ENCODE data around the gene CERS6.

CERS6 gene

GRCh38 chr2:168770796-168771195, 314.7 kb downstream of the CERS6 start:
- no peak overlapping the region for H3K4me3 ChIP-seq

DNA sequence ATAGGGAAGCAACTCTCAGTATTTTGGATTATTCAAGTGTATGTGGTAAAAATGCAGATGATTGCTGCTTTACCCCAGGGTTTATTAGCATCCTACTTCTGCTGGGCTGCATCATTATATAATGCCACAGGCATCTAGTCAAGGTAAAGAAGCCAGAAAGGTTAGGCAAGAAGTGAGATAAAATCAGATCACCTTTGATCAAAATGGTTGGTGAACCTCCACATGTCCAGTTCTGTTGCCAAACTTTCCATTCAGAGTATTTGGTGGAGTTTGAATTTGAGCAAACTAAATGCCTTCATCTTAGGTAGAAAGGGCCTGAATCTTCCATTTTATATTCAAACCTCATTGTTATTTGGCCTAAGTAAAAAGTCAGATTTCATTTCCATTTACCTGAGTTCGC, 316.6 kb downstream of the CERS6 start:
- Histone ChIP-seq H3K27ac (no peak overlapping the region), H3K4me3 (no peak overlapping the region), H3K9me3 (ENCODE audit: low read depth, low read length) (no peaks in the 10 kb centered on the region), H3K9ac (ENCODE audit: insufficient read length) (no peak overlapping the region), H3K36me3 (ENCODE audit: insufficient read depth, low read length) (no peaks in the 10 kb centered on the region)
- TF ChIP-seq FOXP2 (optimal IDR thresholded peaks at IDR 0.05; ENCODE audit: control extremely low read depth, extremely low read length, insufficient read depth) (no peak), POLR2AphosphoS5 (IDR thresholded peaks at IDR 0.05; ENCODE audit: borderline replicate concordance, low read depth, low read length) (no peak), EZH2 (IDR thresholded peaks at IDR 0.05) (no peak)
- no peak for DNase-seq (ENCODE audit: low read depth, low spot score)

More at GRCh38 chr2:168770796-168771195, 314.7 kb downstream of the CERS6 start:
- TF ChIP-seq EZH2 (IDR thresholded peaks at IDR 0.05) (no peak), POLR2AphosphoS5 (IDR thresholded peaks at IDR 0.05; ENCODE audit: borderline replicate concordance, low read depth, low read length) (no peak), FOXP2 (optimal IDR thresholded peaks at IDR 0.05; ENCODE audit: control extremely low read depth, extremely low read length, insufficient read depth) (no peak)
- no peak for DNase-seq (ENCODE audit: low read depth, low spot score)
- Histone ChIP-seq H3K9ac (ENCODE audit: insufficient read length) (no peak overlapping the region), H3K36me3 (ENCODE audit: insufficient read depth, low read length) (no peaks in the 10 kb centered on the region), H3K27ac (no peak overlapping the region), H3K9me3 (ENCODE audit: low read depth, low read length) (no peaks in the 10 kb centered on the region)

- no peaks in the 10 kb centered on the region for H3K36me3 ChIP-seq (ENCODE audit: insufficient read depth, low read length)
Measured at GRCh38 chr2:168773128-168773527, 317.1 kb downstream of the CERS6 start.

DNA sequence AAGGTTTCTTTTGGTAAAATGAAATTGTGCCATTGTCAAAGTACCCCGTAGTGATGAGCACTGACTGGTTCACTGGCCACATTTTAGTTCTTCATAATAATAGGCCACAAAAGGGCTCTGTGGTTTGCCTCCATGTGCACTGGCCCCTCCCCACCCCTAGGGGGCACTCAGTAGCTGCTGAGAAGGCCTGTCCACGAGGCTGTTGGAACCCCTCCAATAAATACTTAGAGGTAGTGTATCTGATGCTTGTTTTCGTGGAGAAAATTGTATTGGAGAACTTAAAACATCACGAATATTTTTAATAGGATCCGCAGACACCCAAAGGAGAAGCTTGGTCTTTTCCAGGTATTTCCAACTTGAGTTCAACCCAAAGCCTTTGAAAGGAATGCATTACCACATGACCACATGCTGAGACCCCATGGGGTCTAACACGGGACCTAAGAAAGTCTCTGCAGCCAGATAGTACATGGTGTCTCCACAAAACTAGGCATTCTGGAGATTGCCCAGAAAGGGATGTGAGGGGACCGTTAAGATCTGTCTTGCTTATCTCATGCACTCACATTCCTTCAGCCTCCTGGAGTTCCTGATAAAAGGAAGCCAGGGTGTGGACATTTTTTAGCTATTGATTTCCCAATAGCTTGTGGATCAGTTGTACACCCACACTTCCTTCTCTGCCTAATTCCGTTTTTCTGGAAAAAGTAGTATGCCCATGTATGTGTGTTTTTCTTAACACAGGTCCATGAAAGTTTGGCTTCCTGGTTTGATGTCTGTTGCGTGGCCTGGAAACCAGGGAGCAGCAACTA, 317.8 kb downstream of the CERS6 start:
- TF ChIP-seq POLR2AphosphoS5 (IDR thresholded peaks at IDR 0.05; ENCODE audit: borderline replicate concordance, low read depth, low read length), result no peak
- TF ChIP-seq FOXP2 (optimal IDR thresholded peaks at IDR 0.05; ENCODE audit: control extremely low read depth, extremely low read length, insufficient read depth), result no peak
- no peak for TF ChIP-seq EZH2 (IDR thresholded peaks at IDR 0.05)
- Histone ChIP-seq H3K9ac (ENCODE audit: insufficient read length) (no peak overlapping the region), H3K4me3 (no peak overlapping the region), H3K9me3 (ENCODE audit: low read depth, low read length) (no peaks in the 10 kb centered on the region), H3K36me3 (ENCODE audit: insufficient read depth, low read length) (no peaks in the 10 kb centered on the region), H3K27ac (no peak overlapping the region)
- DNase-seq (ENCODE audit: low read depth, low spot score), result no peak

More at GRCh38 chr2:168773128-168773527, 317.1 kb downstream of the CERS6 start:
- H3K27ac ChIP-seq, result no peak overlapping the region
- no peak for DNase-seq (ENCODE audit: low read depth, low spot score)
- H3K4me3 ChIP-seq, result no peak overlapping the region
- no peaks in the 10 kb centered on the region for H3K9me3 ChIP-seq (ENCODE audit: low read depth, low read length)
- TF ChIP-seq EZH2 (IDR thresholded peaks at IDR 0.05), result no peak
- no peak for TF ChIP-seq FOXP2 (optimal IDR thresholded peaks at IDR 0.05; ENCODE audit: control extremely low read depth, extremely low read length, insufficient read depth)
- no peak for TF ChIP-seq POLR2AphosphoS5 (IDR thresholded peaks at IDR 0.05; ENCODE audit: borderline replicate concordance, low read depth, low read length)
- no peak overlapping the region for H3K9ac ChIP-seq (ENCODE audit: insufficient read length)

- H3K4me3 ChIP-seq, result no peak overlapping the region
- no peak overlapping the region for H3K27ac ChIP-seq
- TF ChIP-seq EZH2 (IDR thresholded peaks at IDR 0.05) (no peak), POLR2AphosphoS5 (IDR thresholded peaks at IDR 0.05; ENCODE audit: borderline replicate concordance, low read depth, low read length) (no peak), FOXP2 (optimal IDR thresholded peaks at IDR 0.05; ENCODE audit: control extremely low read depth, extremely low read length, insufficient read depth) (no peak)
- DNase-seq (ENCODE audit: low read depth, low spot score), result no peak
- H3K9me3 ChIP-seq (ENCODE audit: low read depth, low read length), result no peaks in the 10 kb centered on the region
- H3K36me3 ChIP-seq (ENCODE audit: insufficient read depth, low read length), result no peaks in the 10 kb centered on the region
- no peak overlapping the region for H3K9ac ChIP-seq (ENCODE audit: insufficient read length)
Measured at GRCh38 chr2:168775837-168776236, 319.8 kb downstream of the CERS6 start.

- Histone ChIP-seq H3K36me3 (ENCODE audit: insufficient read depth, low read length) (no peaks in the 10 kb centered on the region), H3K27ac (no peak overlapping the region), H3K9me3 (ENCODE audit: low read depth, low read length) (no peaks in the 10 kb centered on the region), H3K4me3 (no peak overlapping the region), H3K9ac (ENCODE audit: insufficient read length) (no peak overlapping the region)
- DNase-seq (ENCODE audit: low read depth, low spot score), result no peak
- TF ChIP-seq EZH2 (IDR thresholded peaks at IDR 0.05) (no peak), FOXP2 (optimal IDR thresholded peaks at IDR 0.05; ENCODE audit: control extremely low read depth, extremely low read length, insufficient read depth) (no peak), POLR2AphosphoS5 (IDR thresholded peaks at IDR 0.05; ENCODE audit: borderline replicate concordance, low read depth, low read length) (no peak)
Measured at GRCh38 chr2:168780669-168781071, 324.6 kb downstream of the CERS6 start.

- Histone ChIP-seq H3K4me3 (no peak overlapping the region), H3K9ac (ENCODE audit: insufficient read length) (no peak overlapping the region), H3K27ac (no peak overlapping the region), H3K36me3 (ENCODE audit: insufficient read depth, low read length) (no peaks in the 10 kb centered on the region), H3K9me3 (ENCODE audit: low read depth, low read length) (no peaks in the 10 kb centered on the region)
- no peak for DNase-seq (ENCODE audit: low read depth, low spot score)
- TF ChIP-seq POLR2AphosphoS5 (IDR thresholded peaks at IDR 0.05; ENCODE audit: borderline replicate concordance, low read depth, low read length) (no peak), EZH2 (IDR thresholded peaks at IDR 0.05) (no peak), FOXP2 (optimal IDR thresholded peaks at IDR 0.05; ENCODE audit: control extremely low read depth, extremely low read length, insufficient read depth) (no peak)
Measured at GRCh38 chr2:168781191-168781817, 325.2 kb downstream of the CERS6 start.

DNA sequence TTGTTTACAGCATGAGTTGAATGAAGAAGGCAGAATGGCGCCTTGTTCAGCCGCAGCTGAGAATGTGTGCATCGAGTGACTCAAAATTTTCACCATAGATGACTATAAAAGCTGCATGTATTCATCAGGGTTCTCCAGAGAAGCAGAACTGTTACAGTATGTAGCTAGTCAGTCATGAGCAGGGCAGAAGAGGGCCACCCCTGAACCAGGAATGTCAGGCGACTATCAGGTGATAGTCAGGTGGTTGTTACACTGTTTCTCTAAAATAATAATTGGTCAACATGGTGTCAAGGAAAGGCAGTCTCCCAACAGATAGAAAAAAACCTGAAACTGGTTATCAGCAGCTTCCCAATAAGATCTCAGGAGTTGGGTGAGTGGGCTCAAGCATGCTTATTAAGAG, 326.2 kb downstream of the CERS6 start:
- TF ChIP-seq FOXP2 (optimal IDR thresholded peaks at IDR 0.05; ENCODE audit: control extremely low read depth, extremely low read length, insufficient read depth) (no peak), EZH2 (IDR thresholded peaks at IDR 0.05) (no peak), POLR2AphosphoS5 (IDR thresholded peaks at IDR 0.05; ENCODE audit: borderline replicate concordance, low read depth, low read length) (no peak)
- H3K4me3 ChIP-seq, result no peak overlapping the region
- no peak overlapping the region for H3K9ac ChIP-seq (ENCODE audit: insufficient read length)
- no peaks in the 10 kb centered on the region for H3K9me3 ChIP-seq (ENCODE audit: low read depth, low read length)
- no peak for DNase-seq (ENCODE audit: low read depth, low spot score)
- H3K27ac ChIP-seq, result no peak overlapping the region
- no peaks in the 10 kb centered on the region for H3K36me3 ChIP-seq (ENCODE audit: insufficient read depth, low read length)

Measured in SK-N-MC (cell line).